CD4-positive, alpha-beta T cell (primary cell): Measurements from ENCODE around the gene ARHGAP30. TPM values are rescaled to one million over a fixed set of nuclear protein-coding genes. Genes with fewer than 3 reads are reported as not detected.

ENCODE experiments used
- ATAC-seq: fragments of 200-7000 bp; cut with Tn5 transposase; one replicate; pipeline ENCODE4 v1.10.0; 2022; ENCODE audit warnings: mild to moderate bottlenecking; ENCODE audit not compliant: poor library complexity
- CTCF ChIA-PET: fragments of 350-600 bp; sonication (Branson Sonifier 250); formaldehyde crosslinking; loops from one replicate; lab custom pipeline; 2021; ENCODE audit warnings: antibody characterized with exemption, inconsistent platforms; lab: Charles Lee
- POLR2A ChIA-PET: fragments of 350-600 bp; sonication (Branson Sonifier 250); formaldehyde crosslinking; loops from one replicate; lab custom pipeline; 2021; ENCODE audit warnings: antibody characterized with exemption, inconsistent platforms; lab: Charles Lee
- DNase-seq, 14 experiments: peaks; one replicate each; pipeline ENCODE4 v3.0.0-alpha.2; 2013 to 2020; ENCODE audit warnings: mixed read lengths in 2 of 14
- H3K27ac ChIP-seq, 2 donors: one replicate each; pipeline versions ENCODE4 v1.5.1 to v1.7.0; 2013; ENCODE audit warnings: low read length in 2 of 2, low read depth in 1 of 2, mild to moderate bottlenecking in 1 of 2
- H3K27me3 ChIP-seq, 2 experiments: 1 replicate in 1 of 2; 2 replicates in 1 of 2; pipeline versions ENCODE4 v1.6.1 to v1.7.0; 2013; ENCODE audit warnings: low read length in 2 of 2, control low read depth in 1 of 2, mild to moderate bottlenecking in 1 of 2, moderate library complexity in 1 of 2; ENCODE audit not compliant: insufficient read depth in 2 of 2, control insufficient read depth in 1 of 2
- H3K36me3 ChIP-seq: one replicate; pipeline ENCODE4 v1.6.1; 2013; ENCODE audit warnings: low read length, control low read depth; ENCODE audit not compliant: insufficient read depth
- H3K4me1 ChIP-seq: one replicate; pipeline ENCODE4 v1.6.1; 2013; ENCODE audit warnings: low read length, control low read depth; ENCODE audit not compliant: insufficient read depth
- H3K4me3 ChIP-seq: one replicate; pipeline ENCODE4 v1.5.1; 2013; ENCODE audit warnings: mild to moderate bottlenecking, low read length, moderate library complexity
- H3K9me3 ChIP-seq, 2 experiments: 1 replicate in 1 of 2; 2 replicates in 1 of 2; pipeline versions ENCODE4 v1.6.1 to v1.7.0; 2013; ENCODE audit warnings: low read length in 2 of 2, mild to moderate bottlenecking in 2 of 2, control low read depth in 1 of 2, moderate library complexity in 1 of 2; ENCODE audit not compliant: control insufficient read depth in 1 of 2, insufficient read depth in 1 of 2
- H3K27ac Mint-ChIP-seq: one replicate; pipeline ENCODE4 v1.8.0; 2020; ENCODE audit warnings: mixed read lengths
- H3K27me3 Mint-ChIP-seq: one replicate; pipeline ENCODE4 v1.8.0; 2021; ENCODE audit warnings: mixed read lengths
- H3K36me3 Mint-ChIP-seq: one replicate; pipeline ENCODE4 v1.8.0; 2021; ENCODE audit warnings: low read depth, mixed read lengths
- H3K4me1 Mint-ChIP-seq: one replicate; pipeline ENCODE4 v1.8.0; 2021; ENCODE audit warnings: low read depth, mixed read lengths
- H3K4me3 Mint-ChIP-seq: one replicate; pipeline ENCODE4 v1.8.0; 2020; ENCODE audit warnings: mild to moderate bottlenecking, mixed read lengths
- H3K9me3 Mint-ChIP-seq: one replicate; pipeline ENCODE4 v1.8.0; 2020; ENCODE audit warnings: mixed read lengths
- CTCF ChIP-seq: fragments of 200-600 bp; IDR thresholded peaks from one replicate; pipeline ENCODE4 v1.8.0; 2022; ENCODE audit warnings: antibody characterized with exemption, mild to moderate bottlenecking
- intact Hi-C, 2 experiments: fragments of 100-400 bp; cut with DNase I in 1 of 2; cut with micrococcal nuclease in 1 of 2; formaldehyde crosslinking; loops; one replicate each; pipeline versions ENCODE4 v1.15.1 to v1.9.0; 2023 to 2025; cut with DNase I, micrococcal nuclease
- total RNA-seq, 174 experiments: library from RNA in 2 of 174; stranded (reverse) in 2 of 174; gene quantifications; one replicate each; pipeline ENCODE4 v1.2.3 and lab custom pipeline; 2021 to 2026

Gene ARHGAP30
- total RNA-seq, 2 experiments from 2014 or later = 76.6 to 78.9 TPM

- ChIA-PET CTCF (no interaction called here), POLR2A (interaction anchor here (0.9 to 1.2 kb wide), 2 partner anchors 22 to 23 kb away, joined by 3 read pairs; partner anchors contain the start of gene ARHGAP30)
- H3K4me3 Mint-ChIP-seq = no peak overlapping the region
- no peaks in the 10 kb centered on the region for H3K27me3 Mint-ChIP-seq
- ATAC-seq (no peak), DNase-seq (no peak)
- no peaks in the 10 kb centered on the region for H3K36me3 ChIP-seq
- no peaks in the 10 kb centered on the region for H3K4me1 ChIP-seq
- intact Hi-C loops = loop anchor here (2.0 to 10.0 kb wide), 2 partner anchors 18 to 256 kb away; no protein-coding TSS in a partner anchor
- H3K27ac Mint-ChIP-seq = no peak overlapping the region
- H3K4me1 Mint-ChIP-seq = peaks cover 9% of the 10 kb centered on the region
- H3K4me3 ChIP-seq = no peak overlapping the region
- H3K27me3 ChIP-seq = no peaks in the 10 kb centered on the region
- H3K9me3 Mint-ChIP-seq = no peaks in the 10 kb centered on the region
- no peaks in the 10 kb centered on the region for H3K36me3 Mint-ChIP-seq
- TF ChIP-seq CTCF = no peak
- no peak overlapping the region for H3K27ac ChIP-seq
- no peaks in the 10 kb centered on the region for H3K9me3 ChIP-seq
Measured at GRCh38 chr1:161091093-161091492, 21.4 kb upstream of the ARHGAP30 start.

- Histone ChIP-seq H3K27ac (no peak overlapping the region), H3K27me3 (no peaks in the 10 kb centered on the region), H3K4me3 (no peak overlapping the region), H3K36me3 (no peaks in the 10 kb centered on the region), H3K9me3 (no peaks in the 10 kb centered on the region), H3K4me1 (no peaks in the 10 kb centered on the region)
- intact Hi-C loops = loop anchor here (2.0 to 10.0 kb wide), 2 partner anchors 18 to 256 kb away; no protein-coding TSS in a partner anchor
- no peak overlapping the region for H3K4me3 Mint-ChIP-seq
- peaks cover 9% of the 10 kb centered on the region for H3K4me1 Mint-ChIP-seq
- ATAC-seq (peak; percentile 43), DNase-seq (no peak)
- H3K27ac Mint-ChIP-seq = no peak overlapping the region
- POLR2A ChIA-PET = interaction anchor here (0.9 to 1.2 kb wide), 2 partner anchors 21 to 22 kb away, joined by 3 read pairs; partner anchors contain the start of gene ARHGAP30
- no peaks in the 10 kb centered on the region for H3K9me3 Mint-ChIP-seq
- no peak for TF ChIP-seq CTCF
- H3K27me3 Mint-ChIP-seq = no peaks in the 10 kb centered on the region
- H3K36me3 Mint-ChIP-seq = no peaks in the 10 kb centered on the region
- CTCF ChIA-PET = no interaction called here
Measured at GRCh38 chr1:161090617-161091016, 20.9 kb upstream of the ARHGAP30 start.

GRCh38 chr1:161089938-161090337, 20.2 kb upstream of the ARHGAP30 start:
- no peak overlapping the region for H3K4me3 Mint-ChIP-seq
- CTCF ChIA-PET = no interaction called here

More at GRCh38 chr1:161089938-161090337, 20.2 kb upstream of the ARHGAP30 start:
- Mint-ChIP-seq H3K9me3 (no peaks in the 10 kb centered on the region), H3K27ac (no peak overlapping the region), H3K4me1 (peaks cover 9% of the 10 kb centered on the region), H3K27me3 (no peaks in the 10 kb centered on the region), H3K36me3 (no peaks in the 10 kb centered on the region)
- H3K27ac ChIP-seq = no peak overlapping the region
- no peak for DNase-seq
- TF ChIP-seq CTCF = no peak
- no peaks in the 10 kb centered on the region for H3K27me3 ChIP-seq
- H3K36me3 ChIP-seq = no peaks in the 10 kb centered on the region
- no peaks in the 10 kb centered on the region for H3K9me3 ChIP-seq
- H3K4me3 ChIP-seq = no peak overlapping the region
- H3K4me1 ChIP-seq = no peaks in the 10 kb centered on the region
- POLR2A ChIA-PET = interaction anchor here (1.2 kb wide), 1 partner anchor 8 kb away, joined by 3 read pairs; the partner anchor contains the start of gene KLHDC9
- intact Hi-C loops = loop anchor here (2.0 to 10.0 kb wide), 2 partner anchors 17 to 255 kb away; no protein-coding TSS in a partner anchor
- no peak for ATAC-seq
